ENCODE data around the gene THSD7A. TPM values are rescaled to one million over a fixed set of nuclear protein-coding genes. Genes with fewer than 3 reads are reported as not detected.

The THSD7A gene
- total and polyA plus RNA-seq, 2 of the 8 experiments (the other 6 are each of a cell fraction or from before 2014, with no cell fraction given): 0.44 to 1.2 TPM

DNA sequence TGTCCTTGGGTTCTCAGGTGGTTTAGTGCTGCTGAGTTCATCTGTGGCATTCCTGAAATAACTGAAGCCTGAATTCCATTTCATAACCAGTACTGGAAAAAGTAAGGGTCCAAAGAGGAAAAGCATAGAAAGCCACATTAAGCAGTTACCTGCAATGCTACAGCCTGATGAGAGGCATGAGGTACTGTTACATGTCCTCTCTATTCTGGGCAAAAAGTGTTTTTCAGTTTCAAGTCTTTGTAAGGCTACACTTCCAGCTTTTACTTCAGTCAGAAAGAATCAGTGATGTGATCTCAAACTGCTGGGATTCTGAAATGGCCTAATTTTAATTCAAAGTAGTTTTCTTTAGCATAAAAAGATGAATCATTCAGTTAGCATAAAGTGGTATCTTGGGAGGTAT, 488.9 kb downstream of the THSD7A start (continued):
- no peak for TF ChIP-seq RBBP5 (IDR thresholded peaks at IDR 0.05; ENCODE audit: borderline replicate concordance, low read depth, low read length)
- TF ChIP-seq SUZ12 (IDR thresholded peaks at IDR 0.05; ENCODE audit: low read length): no peak

All from H1 (cell line).